A549 treated with ZK216348 at 1 μM for 4 hours (cell line): ENCODE results near the gene FAM20B. TPM values are rescaled to one million over a fixed set of nuclear protein-coding genes. Genes with fewer than 3 reads are reported as not detected.

Experiments used
- total RNA-seq: library from RNA; stranded (reverse); fragments of 200-300 nt; extraction: Qiagen RNA extraction; gene quantifications from 5 replicates; pipeline ENCODE4 v1.2.3, GENCODE V29; 2022; ENCODE audit warnings: low read depth

The FAM20B gene, protein sequence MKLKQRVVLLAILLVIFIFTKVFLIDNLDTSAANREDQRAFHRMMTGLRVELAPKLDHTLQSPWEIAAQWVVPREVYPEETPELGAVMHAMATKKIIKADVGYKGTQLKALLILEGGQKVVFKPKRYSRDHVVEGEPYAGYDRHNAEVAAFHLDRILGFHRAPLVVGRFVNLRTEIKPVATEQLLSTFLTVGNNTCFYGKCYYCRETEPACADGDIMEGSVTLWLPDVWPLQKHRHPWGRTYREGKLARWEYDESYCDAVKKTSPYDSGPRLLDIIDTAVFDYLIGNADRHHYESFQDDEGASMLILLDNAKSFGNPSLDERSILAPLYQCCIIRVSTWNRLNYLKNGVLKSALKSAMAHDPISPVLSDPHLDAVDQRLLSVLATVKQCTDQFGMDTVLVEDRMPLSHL
- total RNA-seq, result 14.0 to 22.4 TPM (median 19.3 TPM) in 5 replicates

DNA sequence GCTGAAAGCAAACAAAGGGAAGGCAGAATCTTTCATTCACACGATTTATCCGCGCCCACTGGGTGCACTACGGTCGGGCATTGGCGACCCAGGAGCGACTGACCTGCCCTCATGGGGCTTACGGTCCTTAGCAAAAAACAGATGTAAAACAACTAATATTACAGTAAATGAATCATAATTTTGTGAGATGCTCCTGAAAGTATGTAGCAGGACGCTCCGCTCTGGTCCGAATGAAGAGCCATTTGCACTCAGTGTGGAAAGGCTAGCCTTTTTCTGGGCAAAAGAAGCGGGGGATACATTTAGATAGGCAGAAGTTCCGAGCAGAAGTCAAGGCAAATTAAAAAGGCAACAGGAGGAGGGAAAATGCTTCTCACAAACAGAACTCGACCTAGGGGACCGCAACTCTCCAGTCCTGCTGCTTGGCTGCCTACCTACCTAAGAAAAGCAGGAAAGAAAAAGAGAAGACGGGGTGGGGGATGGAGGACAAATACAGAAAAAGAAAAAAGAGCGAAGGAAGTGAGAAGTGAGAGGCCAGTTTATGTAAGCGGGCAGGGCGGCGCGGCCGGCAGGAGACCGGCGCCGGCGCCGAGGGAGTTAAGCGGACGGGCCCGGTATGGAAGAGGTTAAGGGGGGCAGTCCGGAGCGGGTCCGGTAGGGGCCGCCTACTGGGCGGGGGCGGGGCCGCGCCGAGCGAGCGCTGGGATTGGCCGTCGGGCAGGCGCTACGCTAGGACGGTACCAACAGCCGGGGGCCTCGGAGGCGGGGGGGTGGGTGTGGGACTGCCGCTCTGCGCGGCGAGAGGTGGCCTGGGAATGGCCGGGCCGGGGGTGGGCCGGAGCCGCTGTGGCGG lies at the start of gene FAM20B:
Gene FAM20B, plus strand, starts transcription at position 770 of the 850 bp plus-strand sequence. CDS start 17,954 bp downstream, outside the sequence.

DNA sequence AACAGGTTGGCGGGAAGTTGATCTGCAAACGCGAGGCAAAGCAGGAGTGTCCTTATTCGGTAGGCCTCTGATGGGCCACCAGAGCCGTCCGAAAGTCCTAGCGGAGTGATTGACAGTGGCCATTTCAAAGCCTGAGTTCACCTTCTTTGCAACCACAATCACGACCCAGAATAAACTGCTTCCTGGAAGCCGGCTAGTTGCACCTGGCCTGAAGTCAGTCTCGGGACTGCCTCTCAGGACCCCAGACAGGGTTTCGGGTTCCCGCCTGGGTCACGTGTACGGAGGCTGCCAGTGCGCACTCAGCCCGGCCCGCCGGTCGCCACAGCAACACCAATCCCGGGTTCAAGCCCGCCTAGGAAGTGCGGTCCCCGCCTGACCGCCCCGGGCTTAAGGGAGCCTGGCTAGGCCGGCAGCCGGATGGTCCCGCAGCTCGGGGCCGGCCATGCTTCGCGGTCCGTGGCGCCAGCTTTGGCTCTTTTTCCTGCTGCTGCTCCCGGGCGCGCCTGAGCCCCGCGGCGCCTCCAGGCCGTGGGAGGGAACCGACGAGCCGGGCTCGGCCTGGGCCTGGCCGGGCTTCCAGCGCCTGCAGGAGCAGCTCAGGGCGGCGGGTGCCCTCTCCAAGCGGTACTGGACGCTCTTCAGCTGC lies 56.1 kb downstream of the FAM20B start, which contains the start of gene TOR3A:
Gene TOR3A, plus strand, starts transcription at position 384 of the 646 bp plus-strand sequence. Its CDS starts 59 bp downstream, at position 443.

Other genes with a start within 250 kb of the FAM20B start
- gene ANGPTL1, start 154.8 kb upstream of the FAM20B start, total RNA-seq, result not detected in 5 replicates
- 34.8 to 44.6 TPM (median 42.7 TPM) in 5 replicates for gene TOR3A, start 56.2 kb downstream of the FAM20B start, total RNA-seq
- gene ABL2, start 203.8 kb downstream of the FAM20B start, total RNA-seq, result 14.4 to 22.6 TPM (median 17.6 TPM) in 5 replicates